HL-60/S4 (cell line): ENCODE measurements around the gene SYNDIG1.

ENCODE experiments used
- in situ Hi-C: fragments of 300-500 bp; cut with MboI; formaldehyde crosslinking; loops from 2 replicates; pipeline ENCODE4 v1.14.3; 2022; ENCODE audit warnings: low sequenced_read_pairs

Gene SYNDIG1

GRCh38 chr20:24651171-24651975, 181.9 kb downstream of the SYNDIG1 start:
- in situ Hi-C loops = no loop called here

DNA sequence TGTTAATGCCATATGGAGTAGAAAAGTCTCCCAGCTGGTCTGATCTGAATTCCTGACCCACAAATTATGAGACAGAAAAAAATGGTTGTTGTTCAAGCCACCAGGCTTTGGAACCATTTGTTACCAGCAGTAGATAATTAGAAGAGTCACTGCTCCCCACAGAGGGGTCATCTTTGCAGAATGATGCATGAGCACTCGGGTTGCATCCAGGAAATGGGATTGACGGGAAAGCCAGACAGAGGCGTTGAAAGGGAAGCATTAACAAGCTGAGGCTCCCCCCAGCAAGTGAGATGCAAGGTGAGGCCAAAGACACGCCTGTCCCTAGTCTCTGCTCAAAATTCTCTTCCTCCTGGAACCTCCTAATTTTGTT, 182.5 kb downstream of the SYNDIG1 start:
- in situ Hi-C loops = no loop called here

GRCh38 chr20:24653306-24653705, 183.9 kb downstream of the SYNDIG1 start:
- in situ Hi-C loops = no loop called here

GRCh38 chr20:24654425-24654824, 185.0 kb downstream of the SYNDIG1 start:
- in situ Hi-C loops = no loop called here

DNA sequence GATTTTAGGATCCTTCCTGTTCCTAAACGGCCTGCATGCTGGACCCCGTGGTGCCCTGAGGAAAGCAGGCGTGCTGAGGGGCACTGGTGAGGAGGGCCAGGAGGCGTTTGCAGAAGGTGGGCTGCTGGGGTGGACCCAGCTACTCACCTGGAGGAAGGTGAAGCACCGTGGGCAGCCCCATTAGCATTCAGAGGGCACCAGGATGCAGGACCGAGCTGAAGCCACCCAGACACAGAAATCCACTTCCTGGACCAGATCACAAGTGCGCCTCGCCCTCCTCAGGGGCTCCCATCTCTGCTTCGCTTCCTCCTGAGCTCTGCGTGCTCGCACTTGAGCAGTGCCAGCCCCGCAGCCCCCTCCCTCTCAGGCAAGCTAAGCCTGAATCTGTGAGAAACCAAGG, 187.0 kb downstream of the SYNDIG1 start:
- in situ Hi-C loops = no loop called here

GRCh38 chr20:24657196-24657595, 187.8 kb downstream of the SYNDIG1 start:
- in situ Hi-C loops = no loop called here

- in situ Hi-C loops = no loop called here
Observed at GRCh38 chr20:24657878-24658620, 188.6 kb downstream of the SYNDIG1 start.

DNA sequence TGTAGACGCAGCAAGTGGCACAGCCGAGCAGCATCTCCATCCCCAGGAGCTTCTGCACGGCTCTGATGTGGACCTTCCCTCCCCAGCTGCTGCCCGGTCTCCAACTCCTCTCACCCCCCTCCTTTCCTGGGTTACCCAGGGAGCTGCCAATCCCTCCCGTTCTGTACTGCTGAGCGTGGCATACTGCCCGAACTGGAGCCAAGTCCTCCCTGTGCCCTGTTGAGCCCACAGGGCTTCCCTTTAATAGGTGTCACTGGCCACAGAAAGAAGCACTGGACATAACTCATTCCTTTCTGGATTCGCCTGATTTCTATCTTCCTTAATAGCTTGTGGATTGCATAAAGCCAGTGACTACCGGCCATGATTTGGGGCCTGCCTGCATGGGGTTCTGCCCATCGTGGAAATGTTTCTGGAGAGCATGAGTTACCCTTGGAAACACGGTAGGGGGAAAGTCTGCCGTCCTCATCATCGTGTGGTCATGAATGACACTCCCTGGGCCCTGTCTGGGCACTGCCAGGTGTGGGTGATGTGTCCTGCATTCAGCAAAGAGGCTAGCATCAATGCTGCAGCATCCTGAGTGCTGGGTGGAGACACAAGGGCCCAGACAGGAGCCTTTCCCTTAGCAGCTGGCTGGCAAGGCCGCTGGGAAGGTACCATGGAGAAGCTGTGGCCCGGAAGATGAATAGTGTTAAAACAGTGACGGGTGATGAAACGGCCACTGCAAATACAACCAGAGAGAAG, 189.7 kb downstream of the SYNDIG1 start:
- in situ Hi-C loops = no loop called here

DNA sequence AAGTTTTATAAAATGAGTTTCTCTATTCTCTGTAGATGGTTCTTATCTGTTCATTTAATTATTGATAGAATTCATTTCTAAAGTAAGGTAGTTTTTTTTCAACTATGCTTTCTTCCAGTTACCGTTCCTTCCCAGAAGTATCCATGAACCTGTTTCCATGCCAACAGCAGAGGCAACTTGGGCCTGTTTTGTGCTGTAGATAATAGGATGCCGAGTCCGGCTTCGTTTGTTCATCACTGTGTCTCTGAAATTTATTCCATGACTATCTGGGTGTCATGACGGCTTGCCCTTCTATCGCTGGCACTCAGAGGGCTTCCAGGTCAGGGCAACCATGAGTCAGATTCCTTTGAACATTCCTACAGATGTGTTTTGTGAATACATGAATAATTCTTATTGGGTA, 190.4 kb downstream of the SYNDIG1 start:
- in situ Hi-C loops = no loop called here

GRCh38 chr20:24660651-24661050, 191.2 kb downstream of the SYNDIG1 start:
- in situ Hi-C loops = no loop called here

DNA sequence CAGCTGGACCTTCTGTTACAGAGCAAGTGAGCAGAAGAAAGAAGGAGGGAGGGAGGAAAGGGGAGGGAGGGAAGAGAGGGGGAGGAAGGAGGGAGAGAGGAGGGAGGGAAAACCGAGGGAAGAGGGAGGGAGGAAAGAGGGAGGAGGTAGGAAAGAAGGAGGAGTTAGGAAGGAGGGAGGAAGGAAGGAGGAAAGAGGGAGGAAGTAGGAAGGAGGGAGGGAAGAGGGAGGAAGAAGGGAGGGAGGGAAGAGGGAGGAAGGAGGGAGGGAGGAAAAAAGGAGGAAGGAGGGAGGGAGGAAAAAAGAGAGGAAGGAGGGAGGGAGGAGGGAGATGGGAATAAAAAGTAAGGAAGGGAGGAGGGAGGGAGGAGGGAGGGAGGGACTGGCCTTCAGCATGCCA, 191.8 kb downstream of the SYNDIG1 start:
- in situ Hi-C loops = no loop called here

DNA sequence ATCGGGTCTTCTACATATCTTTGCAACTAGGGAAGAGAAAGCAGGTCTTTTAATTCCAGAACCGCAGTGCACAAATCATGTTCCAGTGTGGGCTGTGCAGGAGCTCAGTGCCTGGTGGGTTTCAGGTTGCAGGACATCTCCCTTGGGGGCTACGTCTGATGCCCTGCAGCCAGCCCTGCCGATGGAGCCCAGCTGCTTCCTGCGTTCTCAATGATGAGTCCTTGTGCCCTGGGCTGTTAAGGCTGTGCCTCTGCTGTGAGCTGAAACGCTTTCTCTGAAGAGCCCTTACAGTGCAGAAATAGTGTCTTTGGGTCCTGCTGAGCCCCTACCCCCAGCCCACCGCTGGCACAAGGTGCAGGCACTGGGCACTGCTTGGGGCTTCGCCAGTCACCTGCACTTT, 192.9 kb downstream of the SYNDIG1 start:
- in situ Hi-C loops = no loop called here

- in situ Hi-C loops = no loop called here
Observed at GRCh38 chr20:24662752-24663365, 193.4 kb downstream of the SYNDIG1 start.

- in situ Hi-C loops = no loop called here
Observed at GRCh38 chr20:24663496-24663895, 194.1 kb downstream of the SYNDIG1 start.

GRCh38 chr20:24664266-24664986, 195.0 kb downstream of the SYNDIG1 start:
- in situ Hi-C loops = no loop called here

DNA sequence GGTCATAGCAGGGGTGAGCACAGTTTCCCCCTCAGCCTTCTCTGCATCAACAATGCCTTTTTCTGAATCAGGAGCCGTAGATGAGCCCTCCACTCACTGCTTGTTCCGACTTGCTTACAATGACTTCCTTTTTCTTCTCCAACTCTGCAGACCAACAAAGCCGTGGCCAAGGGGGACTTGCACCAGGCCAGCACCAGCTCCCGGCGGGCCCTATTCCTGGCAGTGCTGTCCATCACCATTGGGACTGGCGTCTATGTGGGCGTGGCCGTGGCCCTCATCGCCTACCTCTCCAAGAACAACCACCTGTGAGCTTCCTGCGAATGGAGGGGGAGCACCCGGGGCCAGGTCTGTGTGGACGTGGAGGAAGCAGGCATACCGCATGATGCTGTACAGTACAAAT, 195.8 kb downstream of the SYNDIG1 start:
- in situ Hi-C loops = no loop called here

GRCh38 chr20:24665741-24666191, 196.3 kb downstream of the SYNDIG1 start:
- in situ Hi-C loops = no loop called here

- in situ Hi-C loops = no loop called here
Observed at GRCh38 chr20:24667689-24668383, 198.4 kb downstream of the SYNDIG1 start.

DNA sequence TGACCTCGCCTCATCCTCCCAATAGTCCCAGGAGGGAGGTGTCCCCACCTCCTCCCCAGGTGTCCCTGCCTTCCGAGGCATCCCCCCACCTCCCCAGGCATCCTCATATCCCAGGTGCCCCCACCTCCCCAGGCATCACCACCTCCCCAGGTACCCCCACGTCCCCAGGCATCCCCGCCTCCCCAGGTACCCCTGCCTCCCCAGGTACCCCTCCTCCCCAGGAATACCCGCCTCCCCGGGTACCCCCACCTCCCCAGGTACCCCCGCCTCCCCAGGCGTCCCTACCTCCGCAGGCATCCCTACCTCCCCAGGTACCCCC, 198.9 kb downstream of the SYNDIG1 start:
- in situ Hi-C loops = no loop called here

DNA sequence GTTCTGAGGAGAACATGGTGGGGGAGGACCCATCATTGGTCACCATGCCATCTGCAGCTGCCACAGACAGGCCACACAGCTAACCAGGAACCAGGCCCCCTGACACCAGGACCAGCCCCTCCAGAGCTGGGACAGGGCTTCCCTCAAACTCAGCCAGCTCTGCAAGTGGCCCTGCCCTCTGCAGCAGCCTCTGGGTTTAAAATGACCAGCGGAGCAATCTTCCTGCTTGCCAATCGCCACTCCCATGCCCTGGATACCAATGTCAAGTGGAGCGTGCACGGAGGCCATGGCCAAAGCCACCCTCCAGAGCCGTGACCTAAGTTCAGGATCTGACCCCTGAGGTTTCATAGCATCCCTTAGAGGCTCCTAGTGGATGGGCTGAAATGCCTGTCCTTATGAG, 199.4 kb downstream of the SYNDIG1 start:
- in situ Hi-C loops = no loop called here
